Measurements from ENCODE around the gene GAL3ST2. TPM values are rescaled to one million over a fixed set of nuclear protein-coding genes. Genes with fewer than 3 reads are reported as not detected.

Gene GAL3ST2
- total RNA-seq, 1 experiment from 2014 or later, result 6.8 TPM

- no peaks in the 10 kb centered on the region for H3K27me3 Mint-ChIP-seq (ENCODE audit: insufficient read depth, unreplicated experiment)
- DNase-seq, result no peak
- CTCF ChIA-PET, result no interaction called here
- TF ChIP-seq, protein P1, sequence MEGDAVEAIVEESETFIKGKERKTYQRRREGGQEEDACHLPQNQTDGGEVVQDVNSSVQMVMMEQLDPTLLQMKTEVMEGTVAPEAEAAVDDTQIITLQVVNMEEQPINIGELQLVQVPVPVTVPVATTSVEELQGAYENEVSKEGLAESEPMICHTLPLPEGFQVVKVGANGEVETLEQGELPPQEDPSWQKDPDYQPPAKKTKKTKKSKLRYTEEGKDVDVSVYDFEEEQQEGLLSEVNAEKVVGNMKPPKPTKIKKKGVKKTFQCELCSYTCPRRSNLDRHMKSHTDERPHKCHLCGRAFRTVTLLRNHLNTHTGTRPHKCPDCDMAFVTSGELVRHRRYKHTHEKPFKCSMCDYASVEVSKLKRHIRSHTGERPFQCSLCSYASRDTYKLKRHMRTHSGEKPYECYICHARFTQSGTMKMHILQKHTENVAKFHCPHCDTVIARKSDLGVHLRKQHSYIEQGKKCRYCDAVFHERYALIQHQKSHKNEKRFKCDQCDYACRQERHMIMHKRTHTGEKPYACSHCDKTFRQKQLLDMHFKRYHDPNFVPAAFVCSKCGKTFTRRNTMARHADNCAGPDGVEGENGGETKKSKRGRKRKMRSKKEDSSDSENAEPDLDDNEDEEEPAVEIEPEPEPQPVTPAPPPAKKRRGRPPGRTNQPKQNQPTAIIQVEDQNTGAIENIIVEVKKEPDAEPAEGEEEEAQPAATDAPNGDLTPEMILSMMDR (IDR thresholded peaks at IDR 0.05; ENCODE audit: insufficient read depth in 1 of 2, low read depth in 1 of 2, low read length in 1 of 2, severe bottlenecking in 1 of 2, unreplicated experiment in 1 of 2), result no peak
- no peak overlapping the region for H3K4me3 Mint-ChIP-seq (ENCODE audit: unreplicated experiment)
- no peaks in the 10 kb centered on the region for H3K4me1 Mint-ChIP-seq (ENCODE audit: low read depth, unreplicated experiment)
- H3K36me3 Mint-ChIP-seq (ENCODE audit: insufficient read depth, unreplicated experiment), result no peaks in the 10 kb centered on the region
- H3K9me3 ChIP-seq, result no peaks in the 10 kb centered on the region
- H3K27me3 ChIP-seq (replicated peaks; ENCODE audit: control insufficient read depth, insufficient read depth, low read length), result no peaks in the 10 kb centered on the region
- no peaks in the 10 kb centered on the region for H3K9me3 Mint-ChIP-seq (ENCODE audit: unreplicated experiment)
- no TSS peak for BruUV-seq (replicated peaks)
- POLR2A ChIA-PET, result no interaction called here
- intact Hi-C loops (cut with micrococcal nuclease; ENCODE audit: unreplicated experiment), result no loop called here
- H3K4me1 ChIP-seq, result peaks cover 5% of the 10 kb centered on the region; the same call in 1 of the 2 replicates
- no peak overlapping the region for H3K27ac Mint-ChIP-seq (ENCODE audit: unreplicated experiment)
- no peak overlapping the region for H3K4me3 ChIP-seq (ENCODE audit: low read depth, low read length)
- no peaks in the 10 kb centered on the region for H3K36me3 ChIP-seq (ENCODE audit: control insufficient read depth, insufficient read depth, low read length)
Observed at GRCh38 chr2:241848761-241849615, 72.4 kb downstream of the GAL3ST2 start.

DNA sequence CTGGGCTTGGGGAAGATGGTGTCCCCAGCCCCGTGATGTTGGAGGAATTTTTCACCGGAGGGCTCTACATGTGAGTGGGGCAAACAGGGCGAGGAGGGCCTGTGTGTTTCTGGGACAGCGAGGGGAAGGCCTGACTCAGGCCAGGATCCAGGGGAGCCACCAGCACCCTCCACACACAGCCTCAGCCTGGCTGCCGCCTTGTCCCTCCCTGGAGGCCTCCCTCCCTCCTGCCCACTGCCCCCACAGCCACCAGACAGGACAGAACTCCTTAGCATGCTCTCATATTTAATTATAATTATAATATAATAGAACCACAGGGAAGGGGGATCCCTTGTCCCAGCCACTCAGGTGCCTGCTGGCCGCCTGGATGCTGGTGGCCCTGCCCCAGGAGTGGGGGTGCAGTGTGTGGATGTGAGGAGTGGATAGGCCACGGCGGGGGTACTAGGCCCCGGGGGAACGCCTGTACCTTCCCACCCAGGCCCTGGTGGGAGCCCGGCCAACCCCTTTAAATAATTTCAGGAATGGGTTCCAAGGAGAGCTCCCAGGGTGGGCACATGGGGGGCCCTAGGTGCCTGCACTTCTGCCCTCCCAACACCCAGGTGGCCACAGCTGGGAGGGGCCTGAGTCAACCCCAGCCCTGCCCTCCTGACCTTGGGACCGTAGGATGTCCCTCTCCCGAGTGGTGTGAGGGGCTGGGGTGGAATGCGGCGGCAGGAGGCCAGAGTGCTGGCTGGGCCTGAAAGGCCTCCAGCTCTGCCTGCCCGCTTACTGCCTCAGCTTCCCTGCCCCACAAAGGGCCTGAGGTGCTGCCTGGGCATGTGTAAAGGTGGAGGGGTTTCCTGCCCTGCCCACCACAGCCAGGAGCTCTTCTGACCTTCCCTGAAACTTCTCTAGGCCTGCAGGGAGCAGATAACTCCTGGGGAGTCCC, 73.3 kb downstream of the GAL3ST2 start:
- no peaks in the 10 kb centered on the region for H3K27me3 ChIP-seq (replicated peaks; ENCODE audit: control insufficient read depth, insufficient read depth, low read length)
- TF ChIP-seq, protein P1 (IDR thresholded peaks at IDR 0.05; ENCODE audit: insufficient read depth in 1 of 2, low read depth in 1 of 2, low read length in 1 of 2, severe bottlenecking in 1 of 2, unreplicated experiment in 1 of 2), result no peak
- POLR2A ChIA-PET, result no interaction called here
- no TSS peak for BruUV-seq (replicated peaks)
- no peaks in the 10 kb centered on the region for H3K9me3 ChIP-seq
- Mint-ChIP-seq H3K27ac (ENCODE audit: unreplicated experiment) (no peak overlapping the region), H3K36me3 (ENCODE audit: insufficient read depth, unreplicated experiment) (no peaks in the 10 kb centered on the region), H3K4me3 (ENCODE audit: unreplicated experiment) (no peak overlapping the region), H3K9me3 (ENCODE audit: unreplicated experiment) (no peaks in the 10 kb centered on the region), H3K4me1 (ENCODE audit: low read depth, unreplicated experiment) (no peaks in the 10 kb centered on the region), H3K27me3 (ENCODE audit: insufficient read depth, unreplicated experiment) (no peaks in the 10 kb centered on the region)
- no peak overlapping the region for H3K4me3 ChIP-seq (ENCODE audit: low read depth, low read length)
- CTCF ChIA-PET, result interaction anchor here (0.7 to 0.9 kb wide), 2 partner anchors 9 to 13 kb away, joined by 3 read pairs; no protein-coding TSS in a partner anchor
- intact Hi-C loops (cut with micrococcal nuclease; ENCODE audit: unreplicated experiment), result no loop called here
- H3K4me1 ChIP-seq, result peaks cover 3% of the 10 kb centered on the region; the same call in 1 of the 2 replicates
- H3K36me3 ChIP-seq (ENCODE audit: control insufficient read depth, insufficient read depth, low read length), result no peaks in the 10 kb centered on the region
- DNase-seq, result no peak

All from Caco-2 (cell line).